Anterior cingulate cortex (tissue), 58 donors: Measurements from ENCODE around the gene HOXA6.

ENCODE experiments used
- DNase-seq, 58 donors: peaks; one replicate each; lab custom pipeline; 2025; lab: John Stamatoyannopoulos, UW

Gene HOXA6

GRCh38 chr7:27113991-27114769 is 33.4 kb downstream of the HOXA6 start:
- DNase-seq, result no peak

- DNase-seq, result no peak
These were observed 34.3 kb downstream of the HOXA6 start for GRCh38 chr7:27112955-27113949.

GRCh38 chr7:27112361-27112760 is 35.2 kb downstream of the HOXA6 start:
- no peak for DNase-seq

GRCh38 chr7:27111751-27112277 is 35.8 kb downstream of the HOXA6 start:
- DNase-seq, result no peak

- no peak for DNase-seq
These were observed 36.4 kb downstream of the HOXA6 start for GRCh38 chr7:27111042-27111750.

- no peak for DNase-seq
These were observed 37.2 kb downstream of the HOXA6 start for GRCh38 chr7:27110186-27111031.

- DNase-seq, result no peak
These were observed 37.9 kb downstream of the HOXA6 start for GRCh38 chr7:27109466-27110185.

GRCh38 chr7:27108390-27109127 is 39.0 kb downstream of the HOXA6 start:
- no peak for DNase-seq

GRCh38 chr7:27107391-27108381 is 39.9 kb downstream of the HOXA6 start:
- no peak for DNase-seq

GRCh38 chr7:27106901-27107240 is 40.7 kb downstream of the HOXA6 start:
- DNase-seq, result no peak

- DNase-seq, result no peak
These were observed 41.2 kb downstream of the HOXA6 start for GRCh38 chr7:27106181-27106900.

GRCh38 chr7:27105301-27106031 is 42.1 kb downstream of the HOXA6 start:
- DNase-seq, result no peak

- DNase-seq, result no peak
These were observed 43.1 kb downstream of the HOXA6 start for GRCh38 chr7:27104341-27105058.

- DNase-seq, result no peak
These were observed 43.9 kb downstream of the HOXA6 start for GRCh38 chr7:27103489-27104226.
